Adrenal gland (tissue), 5 donors: ENCODE measurements around the gene TSPEAR.

Experiments used
- CTCF ChIP-seq, 6 experiments: fragments of 450-650 bp in 4 of 6; fragments of 200-600 bp in 2 of 6; sonication (generic) in 1 of 6; IDR thresholded peaks; 1 replicate in 5 of 6; 2 replicates in 1 of 6; pipeline versions ENCODE4 v1.5.1 to v1.8.0; 2016 to 2021; ENCODE audit warnings: antibody characterized with exemption in 6 of 6, mild to moderate bottlenecking in 2 of 6, moderate library complexity in 1 of 6
- POLR2A ChIP-seq, 2 donors: fragments of 450-650 bp; IDR thresholded peaks; one replicate each; pipeline ENCODE4 v1.6.1; 2017; ENCODE audit warnings: antibody characterized with exemption in 2 of 2, mild to moderate bottlenecking in 2 of 2, moderate library complexity in 1 of 2
- donor health status: DM: no; HTN: no; CAD: no.

- TF ChIP-seq CTCF (IDR thresholded peaks at IDR 0.05) (no peak), POLR2A (IDR thresholded peaks at IDR 0.05) (no peak)
These were observed 60.2 kb downstream of the TSPEAR start for GRCh38 chr21:44650973-44651675.
